IMR-90 (cell line): ENCODE results near the gene GANC. TPM values are rescaled to one million over a fixed set of nuclear protein-coding genes. Genes with fewer than 3 reads are reported as not detected.

ENCODE experiments used
- ATAC-seq: fragments of 200-7000 bp; cut with Tn5 transposase; 2 replicates; pipeline ENCODE4 v1.9.1; 2020; ENCODE audit warnings: low read depth, mild to moderate bottlenecking, moderate library complexity
- BruUV-seq: library from RNA; stranded (reverse); fragments of 400-500 nt; replicated peaks from 2 replicates; lab custom pipeline; 2021; lab: Mats Ljungman, UMichigan
- CTCF ChIA-PET: fragments of 300-600 bp; formaldehyde crosslinking; extraction: SDS; loops from one replicate; lab custom pipeline; 2021; ENCODE audit warnings: antibody characterized with exemption; lab: Yijun Ruan, JAX
- POLR2A ChIA-PET: fragments of 300-600 bp; sonication (Branson Sonifier 250); formaldehyde crosslinking; loops from one replicate; lab custom pipeline; 2022; ENCODE audit warnings: antibody characterized with exemption; ENCODE audit not compliant: unreplicated experiment; lab: Charles Lee
- DNase-seq: peaks from one replicate; pipeline ENCODE4 v3.0.0; 2013
- H2AFZ ChIP-seq: replicated peaks from 2 replicates; pipeline ENCODE3; 2013; ENCODE audit warnings: low read length, mild to moderate bottlenecking; ENCODE audit not compliant: poor library complexity
- H2AK5ac ChIP-seq: 2 replicates; pipeline ENCODE4 v1.6.1; 2013; ENCODE audit warnings: low read depth, low read length, inconsistent platforms
- H2AK9ac ChIP-seq: replicated peaks from 2 replicates; pipeline ENCODE3; 2013; ENCODE audit warnings: mild to moderate bottlenecking, low read depth, low read length, moderate library complexity; ENCODE audit not compliant: poor library complexity
- H2BK120ac ChIP-seq: 2 replicates; pipeline ENCODE4 v1.6.1; 2013; ENCODE audit warnings: low read depth, low read length, inconsistent platforms
- H2BK15ac ChIP-seq: 3 replicates; pipeline ENCODE4 v1.6.1; 2013; ENCODE audit warnings: low read depth, low read length, inconsistent platforms
- H2BK20ac ChIP-seq: 2 replicates; pipeline ENCODE4 v1.6.1; 2013; ENCODE audit warnings: low read depth, mild to moderate bottlenecking, inconsistent platforms, low read length, moderate library complexity
- H2BK5ac ChIP-seq: 2 replicates; pipeline ENCODE4 v1.6.1; 2013; ENCODE audit warnings: mild to moderate bottlenecking, low read depth, low read length, inconsistent platforms; ENCODE audit not compliant: poor library complexity, severe bottlenecking
- H3K14ac ChIP-seq: replicated peaks from 2 replicates; pipeline ENCODE4 v1.6.1; 2013; ENCODE audit warnings: low read depth, low read length, inconsistent platforms
- H3K18ac ChIP-seq: 2 replicates; pipeline ENCODE4 v1.6.1; 2013; ENCODE audit warnings: low read depth, low read length, control low read depth
- H3K23ac ChIP-seq: 2 replicates; pipeline ENCODE4 v1.6.1; 2013; ENCODE audit warnings: low read depth, low read length, inconsistent platforms
- H3K27ac ChIP-seq: 2 replicates; pipeline ENCODE4 v1.5.1; 2013; ENCODE audit warnings: mild to moderate bottlenecking, control low read depth, low read length; ENCODE audit not compliant: insufficient read depth
- H3K27me3 ChIP-seq: 2 replicates; pipeline ENCODE4 v1.6.1; 2013; ENCODE audit warnings: low read length; ENCODE audit not compliant: control insufficient read depth, insufficient read depth
- H3K36me3 ChIP-seq: 2 replicates; pipeline ENCODE4 v1.6.1; 2013; ENCODE audit warnings: low read length, mixed read lengths; ENCODE audit not compliant: control insufficient read depth, insufficient read depth
- H3K4ac ChIP-seq: 2 replicates; pipeline ENCODE4 v1.6.1; 2013; ENCODE audit warnings: low read depth, low read length, inconsistent platforms
- H3K4me1 ChIP-seq: 2 replicates; pipeline ENCODE4 v1.6.1; 2013; ENCODE audit warnings: low read length, mixed read lengths; ENCODE audit not compliant: control insufficient read depth, insufficient read depth
- H3K4me2 ChIP-seq: 2 replicates; pipeline ENCODE4 v1.6.1; 2013; ENCODE audit warnings: low read depth, mild to moderate bottlenecking, control low read depth, low read length, moderate library complexity
- H3K4me3 ChIP-seq: 2 replicates; pipeline ENCODE4 v1.5.1; 2013; ENCODE audit warnings: low read depth, mild to moderate bottlenecking, control low read depth, low read length, moderate library complexity; ENCODE audit not compliant: insufficient read depth
- H3K56ac ChIP-seq: 2 replicates; pipeline ENCODE4 v1.6.1; 2013; ENCODE audit warnings: low read length, inconsistent platforms; ENCODE audit not compliant: insufficient read depth; ENCODE audit errors: extremely low read depth
- H3K79me1 ChIP-seq, 2 experiments: 2 replicates each; pipeline ENCODE4 v1.6.1; 2013; ENCODE audit warnings: low read length in 2 of 2, inconsistent platforms in 1 of 2, low read depth in 1 of 2
- H3K9ac ChIP-seq: 2 replicates; pipeline ENCODE4 v1.6.1; 2013; ENCODE audit warnings: low read depth, low read length, control low read depth
- H3K9me1 ChIP-seq: 2 replicates; pipeline ENCODE4 v1.6.1; 2013; ENCODE audit warnings: low read length, inconsistent platforms; ENCODE audit not compliant: insufficient read depth
- H3K9me3 ChIP-seq: 2 replicates; pipeline ENCODE4 v1.6.1; 2013; ENCODE audit warnings: low read length; ENCODE audit not compliant: control insufficient read depth, insufficient read depth
- H4K20me1 ChIP-seq: 2 replicates; pipeline ENCODE4 v1.6.1; 2013; ENCODE audit warnings: low read length, inconsistent platforms; ENCODE audit not compliant: insufficient read depth
- H4K5ac ChIP-seq: 2 replicates; pipeline ENCODE4 v1.6.1; 2013; ENCODE audit warnings: mild to moderate bottlenecking, low read depth, low read length, control low read depth
- H4K8ac ChIP-seq, 2 experiments: 2 replicates each; pipeline ENCODE4 v1.6.1; 2013; ENCODE audit warnings: low read depth in 2 of 2, low read length in 2 of 2, control low read depth in 1 of 2, inconsistent platforms in 1 of 2
- H4K91ac ChIP-seq: 2 replicates; pipeline ENCODE4 v1.6.1; 2013; ENCODE audit warnings: low read depth, low read length, inconsistent platforms; ENCODE audit not compliant: insufficient read depth
- BHLHE40 ChIP-seq: fragments of 150-350 bp; IDR thresholded peaks from 2 replicates; pipeline ENCODE4 v1.6.1; 2016; ENCODE audit warnings: mild to moderate bottlenecking, low read depth, low read length
- CHD1 ChIP-seq: IDR thresholded peaks from 2 replicates; pipeline ENCODE4 v1.6.1; 2012; ENCODE audit warnings: low read depth, low read length, improper control_type of control experiment
- MAFK ChIP-seq: IDR thresholded peaks from 2 replicates; pipeline ENCODE4 v1.6.1; 2012; ENCODE audit warnings: low read depth, low read length, improper control_type of control experiment
- MAZ ChIP-seq: IDR thresholded peaks from 2 replicates; pipeline ENCODE4 v1.6.1; 2012; ENCODE audit warnings: low read depth, mild to moderate bottlenecking, low read length, improper control_type of control experiment, moderate library complexity, borderline replicate concordance
- MXI1 ChIP-seq: IDR thresholded peaks from 2 replicates; pipeline ENCODE4 v1.6.1; 2012; ENCODE audit warnings: low read depth, mild to moderate bottlenecking, low read length, moderate library complexity, borderline replicate concordance
- POLR2A ChIP-seq: IDR thresholded peaks from 2 replicates; pipeline ENCODE4 v1.6.1; 2012; ENCODE audit warnings: mild to moderate bottlenecking, low read depth, low read length
- RCOR1 ChIP-seq: IDR thresholded peaks from 2 replicates; pipeline ENCODE4 v1.6.1; 2012; ENCODE audit warnings: mild to moderate bottlenecking, low read length, improper control_type of control experiment; ENCODE audit not compliant: insufficient replicate concordance
- RFX5 ChIP-seq: IDR thresholded peaks from 2 replicates; pipeline ENCODE4 v1.8.0; 2012; ENCODE audit warnings: low read depth, mild to moderate bottlenecking, low read length, moderate library complexity
- SMC3 ChIP-seq: fragments of 150-350 bp; IDR thresholded peaks from 2 replicates; pipeline ENCODE4 v1.6.1; 2016; ENCODE audit warnings: low read depth, mild to moderate bottlenecking, antibody characterized with exemption, low read length, moderate library complexity
- WGBS, 2 experiments: methylation state at CpG; one replicate each; pipeline versions ENCODE4 v1.1.5 to v1.1.7; 2013; ENCODE audit warnings: missing lambda C conversion rate in 2 of 2; ENCODE audit not compliant: insufficient read length in 1 of 2; ENCODE audit errors: extremely low coverage in 2 of 2; 5-methylcytosine and 5-hydroxymethylcytosine counted together
- dilution Hi-C: fragments of 300-500 bp; cut with HindIII; formaldehyde crosslinking; loops from one replicate; pipeline ENCODE4 v1.14.3; 2018; ENCODE audit warnings: low sequenced_read_pairs; ENCODE audit not compliant: unreplicated experiment
- in situ Hi-C: fragments of 300-500 bp; cut with MboI; formaldehyde crosslinking; loops from 3 replicates; pipeline ENCODE4 v1.14.3; 2019; ENCODE audit warnings: low sequenced_read_pairs, inconsistent platforms, mixed read lengths
- intact Hi-C: fragments of 100-400 bp; cut with micrococcal nuclease; formaldehyde crosslinking; loops from 2 replicates; pipeline ENCODE4 v1.10.0; 2022
- polyA plus RNA-seq, 3 experiments: library from polyadenylated mRNA; depleted of rRNA; stranded (reverse); fragments of >200 nt; gene quantifications; 2 replicates each; pipeline ENCODE4 v1.2.3, GENCODE V29; 2012; ENCODE audit warnings: low replicate concordance in 1 of 3
- total RNA-seq: library from RNA; depleted of rRNA; stranded (reverse); fragments of >200 nt; gene quantifications from 2 replicates; pipeline ENCODE4 v1.2.3, GENCODE V29; 2012
- TF ChIP-seq, protein P1 (sequence below): fragments of 150-350 bp; IDR thresholded peaks from 2 replicates; pipeline ENCODE4 v1.6.1; 2016; ENCODE audit warnings: low read depth, mild to moderate bottlenecking, low read length, moderate library complexity, borderline replicate concordance

The GANC gene
- total and polyA plus RNA-seq, 2 of the 4 experiments (the other 2 are of a cell fraction): 7.1 to 19.2 TPM

DNA sequence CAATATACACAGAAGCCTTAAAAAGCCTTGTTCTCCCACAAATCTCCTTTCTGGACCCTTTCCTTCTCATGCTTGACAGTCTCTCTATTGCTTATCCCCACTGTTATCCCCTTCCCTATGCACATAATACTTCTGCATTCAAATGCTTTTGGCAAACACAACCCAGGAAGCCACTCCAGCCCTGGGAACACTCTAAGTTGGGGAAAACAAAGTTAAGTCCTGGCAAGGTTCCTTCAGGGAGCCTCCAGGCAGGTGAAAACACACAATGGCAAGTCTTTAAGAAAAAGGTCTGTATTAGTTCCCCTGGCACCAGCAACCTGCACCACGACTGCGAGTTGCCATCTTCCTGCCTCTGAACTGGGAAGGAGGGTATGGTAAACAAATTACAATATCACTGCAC lies 19.7 kb upstream of the GANC start:
- no peak overlapping the region for H4K8ac ChIP-seq

More for the DNA sequence above, 19.7 kb upstream of the GANC start:
- Histone ChIP-seq H3K56ac (no peak overlapping the region), H3K4me3 (no peak overlapping the region), H3K27me3 (no peaks in the 10 kb centered on the region), H3K79me1 (peaks cover 22 to 30% of the 10 kb centered on the region in 2 experiments), H2AFZ (no peak overlapping the region), H4K20me1 (no peaks in the 10 kb centered on the region), H2BK15ac (no peak overlapping the region), H3K4me1 (no peaks in the 10 kb centered on the region), H2AK5ac (no peak overlapping the region), H3K4ac (no peak overlapping the region), H3K14ac (no peak overlapping the region), H3K9ac (no peak overlapping the region), H2BK5ac (no peak overlapping the region), H3K9me3 (peaks cover 5% of the 10 kb centered on the region; the same call in 1 of the 2 replicates), H2BK20ac (no peak overlapping the region), H3K27ac (no peak overlapping the region), H3K36me3 (peaks cover 27% of the 10 kb centered on the region), H4K91ac (no peak overlapping the region), H3K4me2 (no peak overlapping the region), H2AK9ac (no peak overlapping the region), H4K5ac (no peak overlapping the region), H2BK120ac (no peak overlapping the region), H3K18ac (no peak overlapping the region), H3K9me1 (no peaks in the 10 kb centered on the region; the same call in 1 of the 2 replicates), H3K23ac (no peak overlapping the region)
- CTCF ChIA-PET: no interaction called here
- intact Hi-C loops (no loop called here), dilution Hi-C loops (no loop called here), in situ Hi-C loops (no loop called here)
- no TSS peak for BruUV-seq
- POLR2A ChIA-PET: interaction anchor here (1.6 kb wide), 1 partner anchor 20 kb away, joined by 4 read pairs; the partner anchor contains the start of genes GANC and TMEM87A
- ATAC-seq: no peak
- TF ChIP-seq MAFK: no peak
- TF ChIP-seq BHLHE40: no peak
- no peak for TF ChIP-seq RCOR1
- no peak for TF ChIP-seq RFX5
- no peak for TF ChIP-seq POLR2A
- TF ChIP-seq MXI1: no peak
- no peak for TF ChIP-seq SMC3
- TF ChIP-seq, protein P1, sequence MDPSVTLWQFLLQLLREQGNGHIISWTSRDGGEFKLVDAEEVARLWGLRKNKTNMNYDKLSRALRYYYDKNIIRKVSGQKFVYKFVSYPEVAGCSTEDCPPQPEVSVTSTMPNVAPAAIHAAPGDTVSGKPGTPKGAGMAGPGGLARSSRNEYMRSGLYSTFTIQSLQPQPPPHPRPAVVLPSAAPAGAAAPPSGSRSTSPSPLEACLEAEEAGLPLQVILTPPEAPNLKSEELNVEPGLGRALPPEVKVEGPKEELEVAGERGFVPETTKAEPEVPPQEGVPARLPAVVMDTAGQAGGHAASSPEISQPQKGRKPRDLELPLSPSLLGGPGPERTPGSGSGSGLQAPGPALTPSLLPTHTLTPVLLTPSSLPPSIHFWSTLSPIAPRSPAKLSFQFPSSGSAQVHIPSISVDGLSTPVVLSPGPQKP: no peak
- TF ChIP-seq CHD1: no peak
- TF ChIP-seq MAZ: no peak
- WGBS, 2 experiments: no CpG with 5 or more reads among the region's 2 CpGs
- DNase-seq: no peak
